AG10803 (cell line): ENCODE results near the gene SLC35B3.
A peak's percentile ranks its signal among the peaks of the same experiment; 100 is the strongest.
"Not testable (repeated sequence)": the region's sequence is repeated elsewhere in the genome, so short reads cannot be mapped to it uniquely, and the experiment has no call there.

Source experiments
- DNase-seq: peaks from one replicate; pipeline ENCODE4 v3.0.0; 2010; ENCODE audit warnings: low read depth
- H3K4me3 ChIP-seq: 2 replicates; pipeline ENCODE4 v1.5.1; 2011; ENCODE audit warnings: mild to moderate bottlenecking, low read length, control low read depth
- CTCF ChIP-seq: conservative IDR thresholded peaks from 2 replicates; pipeline ENCODE4 v1.5.1; 2011; ENCODE audit warnings: mild to moderate bottlenecking, low read length, control low read depth, inconsistent platforms

The SLC35B3 gene

GRCh38 chr6:8435845-8436168, 462 bp upstream of the SLC35B3 start:
- TF ChIP-seq CTCF: no peak
- no peak for DNase-seq
- H3K4me3 ChIP-seq: peak overlapping the region; percentile 98

- TF ChIP-seq CTCF: no peak
Observed at GRCh38 chr6:8434727-8435092, 635 bp downstream of the SLC35B3 start.

GRCh38 chr6:8432614-8433013, 2.7 kb downstream of the SLC35B3 start:
- no peak overlapping the region for H3K4me3 ChIP-seq
- DNase-seq: no peak
- no peak for TF ChIP-seq CTCF

More at GRCh38 chr6:8434727-8435092, 635 bp downstream of the SLC35B3 start:
- DNase-seq: peak; percentile 5
- peak overlapping the region; percentile 98 for H3K4me3 ChIP-seq

GRCh38 chr6:8429821-8430220, 5.5 kb downstream of the SLC35B3 start:
- TF ChIP-seq CTCF: no peak
- no peak for DNase-seq
- no peak overlapping the region for H3K4me3 ChIP-seq

GRCh38 chr6:8426544-8426943, 8.8 kb downstream of the SLC35B3 start:
- not testable (repeated sequence) for DNase-seq

GRCh38 chr6:8420031-8420588, 15.2 kb downstream of the SLC35B3 start:
- DNase-seq: no peak
- H3K4me3 ChIP-seq: no peak overlapping the region
- no peak for TF ChIP-seq CTCF

More at GRCh38 chr6:8426544-8426943, 8.8 kb downstream of the SLC35B3 start:
- H3K4me3 ChIP-seq: not testable (repeated sequence)

GRCh38 chr6:8415913-8416312, 19.4 kb downstream of the SLC35B3 start:
- no peak for TF ChIP-seq CTCF
- no peak for DNase-seq

GRCh38 chr6:8415280-8415679, 20.1 kb downstream of the SLC35B3 start:
- no peak for DNase-seq
- no peak for TF ChIP-seq CTCF

More at GRCh38 chr6:8415913-8416312, 19.4 kb downstream of the SLC35B3 start:
- no peak overlapping the region for H3K4me3 ChIP-seq

More at GRCh38 chr6:8415280-8415679, 20.1 kb downstream of the SLC35B3 start:
- H3K4me3 ChIP-seq: no peak overlapping the region
